Endothelial cell of umbilical vein (primary cell): ENCODE measurements around the gene NMT1. TPM values are rescaled to one million over a fixed set of nuclear protein-coding genes. Genes with fewer than 3 reads are reported as not detected.

Experiments
- BruUV-seq: library from RNA; stranded (reverse); fragments of 400-500 nt; replicated peaks from 2 replicates; lab custom pipeline; 2021; lab: Mats Ljungman, UMichigan
- CTCF ChIA-PET: fragments of 300-600, 350-600 bp; sonication (Branson Sonifier 250); formaldehyde crosslinking; loops from one replicate; lab custom pipeline; 2021; ENCODE audit warnings: antibody characterized with exemption, inconsistent platforms; lab: Charles Lee
- POLR2A ChIA-PET: fragments of 300-600, 350-600 bp; sonication (Branson Sonifier 250); formaldehyde crosslinking; loops from one replicate; lab custom pipeline; 2021; ENCODE audit warnings: antibody characterized with exemption, inconsistent platforms; lab: Charles Lee
- DNase-seq: peaks from one replicate; pipeline ENCODE4 v3.0.0-alpha.2; 2011; ENCODE audit warnings: low read depth, low spot score
- FAIRE-seq: peaks from 2 replicates; lab custom pipeline; 2011; peaks lifted over from hg19 to GRCh38; lab: Jason Lieb, UNC
- H2AFZ ChIP-seq: 2 replicates; pipeline ENCODE4 v1.6.0; 2012; ENCODE audit warnings: low read depth, low read length, control low read depth, inconsistent platforms
- H3K27ac ChIP-seq: 2 replicates; pipeline ENCODE4 v1.5.1; 2011; ENCODE audit warnings: low read depth, mild to moderate bottlenecking, control low read depth, low read length, moderate library complexity; ENCODE audit not compliant: insufficient read depth
- H3K27me3 ChIP-seq, 2 experiments: 2 replicates each; pipeline versions ENCODE4 v1.6.0 to v1.6.1; 2011; ENCODE audit warnings: low read length in 2 of 2, mixed read lengths in 1 of 2; ENCODE audit not compliant: control insufficient read depth in 2 of 2, insufficient read depth in 2 of 2
- H3K36me3 ChIP-seq, 2 experiments: 2 replicates in 1 of 2; 3 replicates in 1 of 2; pipeline ENCODE4 v1.5.1; 2011; ENCODE audit warnings: low read length in 2 of 2, mild to moderate bottlenecking in 1 of 2, moderate library complexity in 1 of 2; ENCODE audit not compliant: control insufficient read depth in 2 of 2, insufficient read depth in 2 of 2; ENCODE audit errors: extremely low read depth in 1 of 2
- H3K4me1 ChIP-seq: 3 replicates; pipeline ENCODE4 v1.5.1; 2011; ENCODE audit warnings: mild to moderate bottlenecking, low read length; ENCODE audit not compliant: control insufficient read depth, insufficient read depth; ENCODE audit errors: extremely low read depth
- H3K4me2 ChIP-seq: 2 replicates; pipeline ENCODE4 v1.6.1; 2011; ENCODE audit warnings: low read length, control low read depth, mixed read lengths; ENCODE audit not compliant: insufficient read depth
- H3K4me3 ChIP-seq, 3 experiments: fragments of 200-600 bp in 1 of 3; sonication (generic), shearing (Covaris generic) in 1 of 3; replicated peaks in 1 of 3; 2 replicates each; pipeline ENCODE4 v1.5.1; 2011 to 2016; ENCODE audit warnings: control low read depth in 3 of 3, low read length in 3 of 3, mild to moderate bottlenecking in 2 of 3, inconsistent platforms in 1 of 3, low read depth in 1 of 3, moderate library complexity in 1 of 3; ENCODE audit not compliant: insufficient read depth in 1 of 3
- H3K79me2 ChIP-seq: 2 replicates; pipeline ENCODE4 v1.6.0; 2012; ENCODE audit warnings: low read length, inconsistent platforms; ENCODE audit not compliant: control insufficient read depth, insufficient read depth
- H3K9ac ChIP-seq: replicated peaks from 2 replicates; pipeline ENCODE3; 2011; ENCODE audit warnings: low read length, control low read depth; ENCODE audit not compliant: insufficient read depth; ENCODE audit errors: extremely low read depth
- H3K9me1 ChIP-seq: replicated peaks from 3 replicates; pipeline ENCODE4 v1.6.0; 2011; ENCODE audit warnings: mild to moderate bottlenecking, low read length; ENCODE audit not compliant: control insufficient read depth, insufficient read depth; ENCODE audit errors: extremely low read depth
- H3K9me3 ChIP-seq: replicated peaks from 2 replicates; pipeline ENCODE4 v1.5.1; 2012; ENCODE audit warnings: low read length, inconsistent platforms; ENCODE audit not compliant: control insufficient read depth, insufficient read depth
- H4K20me1 ChIP-seq: replicated peaks from 2 replicates; pipeline ENCODE3; 2011; ENCODE audit warnings: mild to moderate bottlenecking, low read length; ENCODE audit not compliant: control insufficient read depth, insufficient read depth; ENCODE audit errors: extremely low read depth
- EZH2 ChIP-seq: IDR thresholded peaks from 2 replicates; pipeline ENCODE4 v1.6.1; 2012; ENCODE audit warnings: borderline replicate concordance, low read depth, mild to moderate bottlenecking, moderate library complexity, low read length, inconsistent platforms; ENCODE audit not compliant: severe bottlenecking
- FOS ChIP-seq: IDR thresholded peaks from 2 replicates; pipeline ENCODE4 v1.6.1; 2011; ENCODE audit warnings: mild to moderate bottlenecking, low read length, moderate library complexity, borderline replicate concordance; ENCODE audit not compliant: insufficient read depth
- MYC ChIP-seq: IDR thresholded peaks from one replicate; pipeline ENCODE4 v1.6.1; 2011; ENCODE audit warnings: mild to moderate bottlenecking, low read depth, low read length
- dilution Hi-C: fragments of 300-500 bp; cut with MboI; formaldehyde crosslinking; loops from one replicate; pipeline ENCODE4 v1.15.0; 2019; ENCODE audit warnings: low sequenced_read_pairs; ENCODE audit not compliant: extremely low pct_ligation_motif_present
- intact Hi-C: fragments of 100-400 bp; cut with micrococcal nuclease; formaldehyde crosslinking; loops from one replicate; pipeline ENCODE4 v1.10.0; 2022
- polyA plus RNA-seq, 4 experiments: library from polyadenylated mRNA; depleted of rRNA in 3 of 4; stranded (reverse) in 3 of 4; unstranded in 1 of 4; fragments of >200 nt; gene quantifications; 2 replicates each; pipeline versions ENCODE4 v1.2.1 to v1.2.3, GENCODE V29; 2011 to 2012; ENCODE audit warnings: missing spikeins in 1 of 4
- total RNA-seq: library from RNA; stranded (reverse); gene quantifications from 2 replicates; pipeline ENCODE4 v1.2.3, GENCODE V29; 2021
- TF ChIP-seq, protein P1 (sequence below), 2 donors: IDR thresholded peaks; 1 replicate in 1 of 2; 2 replicates in 1 of 2; pipeline ENCODE4 v1.5.1; 2011; ENCODE audit warnings: low read length in 2 of 2, mild to moderate bottlenecking in 2 of 2, moderate library complexity in 2 of 2, control low read depth in 1 of 2, inconsistent platforms in 1 of 2, low read depth in 1 of 2; ENCODE audit not compliant: insufficient read depth in 1 of 2; ENCODE audit errors: extremely low read depth in 1 of 2
- TF ChIP-seq, protein P2 (sequence below): IDR thresholded peaks from 2 replicates; pipeline ENCODE4 v1.6.1; 2011; ENCODE audit not compliant: insufficient read depth, insufficient read length

NMT1 gene
- total and polyA plus RNA-seq, 2 donors (not counting 3 experiments of a cell fraction or from before 2014, with no cell fraction given) = 37.6 to 135 TPM

DNA sequence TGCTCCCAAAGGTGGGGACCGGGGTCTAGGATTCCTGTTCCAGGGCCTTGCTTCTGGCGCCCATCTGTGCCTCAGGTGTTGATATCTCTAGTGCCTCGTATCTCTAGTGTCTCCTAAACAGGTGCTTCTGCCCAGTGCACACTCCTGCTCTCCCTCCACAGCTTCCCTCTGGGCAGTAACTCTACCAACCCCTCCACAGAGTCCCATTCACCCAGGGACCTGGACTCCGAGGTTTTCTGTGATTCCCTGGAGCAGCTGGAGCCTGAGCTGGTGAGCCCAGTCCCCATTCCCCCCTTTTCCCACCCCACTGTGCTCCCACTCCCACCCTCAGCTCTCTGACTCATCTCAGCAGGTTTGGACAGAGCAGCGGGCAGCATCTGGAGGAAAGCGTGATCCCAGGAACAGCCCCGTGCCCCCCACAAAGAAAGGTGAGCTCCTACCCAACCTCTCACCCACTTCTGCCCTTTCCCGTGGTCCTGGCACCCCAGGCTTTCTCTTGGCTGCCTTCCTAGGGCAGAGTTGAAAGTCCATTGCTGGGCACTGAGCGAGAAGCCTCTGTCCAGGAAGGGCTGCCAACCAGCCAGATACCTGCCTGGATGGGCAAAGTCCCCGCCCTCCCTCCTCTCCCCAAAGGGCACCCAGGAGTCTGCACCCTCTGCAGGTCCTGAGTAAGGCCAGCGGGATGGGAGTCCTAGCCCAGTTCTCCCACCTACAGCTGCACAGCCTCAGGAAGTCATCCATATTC is 76.6 kb downstream of the NMT1 start:
- ChIA-PET POLR2A (no interaction called here), CTCF (interaction anchor here (0.8 to 4.6 kb wide), 3 partner anchors 11 to 256 kb away, joined by 3 to 393 read pairs (median 7); partner anchors contain the start of gene HEXIM1)
- Histone ChIP-seq H3K4me2 (no peak overlapping the region), H3K79me2 (no peaks in the 10 kb centered on the region), H3K36me3 (no peaks in the 10 kb centered on the region), H3K9me3 (no peaks in the 10 kb centered on the region), H3K9ac (no peak overlapping the region), H2AFZ (no peak overlapping the region), H3K27ac (no peak overlapping the region), H4K20me1 (no peaks in the 10 kb centered on the region), H3K9me1 (no peaks in the 10 kb centered on the region), H3K4me1 (peaks cover 8% of the 10 kb centered on the region), H3K27me3 (no peaks in the 10 kb centered on the region), H3K4me3 (no peak overlapping the region)
- BruUV-seq = no TSS peak
- intact Hi-C loops (no loop called here), dilution Hi-C loops (no loop called here)
- no peak for DNase-seq
- FAIRE-seq = no peak
- TF ChIP-seq MYC (no peak), FOS (no peak), EZH2 (no peak)

DNA sequence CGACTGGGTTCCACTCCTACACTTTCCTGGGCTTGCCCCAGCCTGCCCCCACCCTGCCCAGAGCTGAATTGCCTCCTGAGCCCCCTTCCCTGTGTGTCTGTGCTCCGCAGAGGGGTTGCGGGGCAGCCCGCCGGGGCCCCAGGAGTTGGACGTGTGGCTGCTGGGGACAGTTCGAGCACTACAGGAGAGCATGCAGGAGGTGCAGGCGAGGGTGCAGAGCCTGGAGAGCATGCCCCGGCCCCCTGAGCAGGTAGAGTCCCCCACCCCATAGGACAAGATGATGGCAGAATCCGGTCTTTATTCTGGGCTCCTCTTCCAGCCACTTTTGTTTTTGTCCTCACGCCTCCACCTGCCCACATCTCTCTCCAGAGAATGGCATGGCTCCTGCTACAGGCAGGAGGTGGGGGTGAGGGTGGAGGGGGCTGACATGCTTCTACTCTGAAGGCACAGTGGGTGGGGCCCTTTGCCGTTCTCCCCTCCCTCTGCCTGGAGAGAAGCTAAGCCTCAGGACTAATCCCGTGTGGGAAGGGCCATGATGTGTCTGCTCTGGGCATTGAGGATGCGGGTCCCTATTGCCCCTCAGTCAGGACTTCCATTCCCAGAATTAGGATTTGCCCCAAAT is 77.9 kb downstream of the NMT1 start:
- Histone ChIP-seq H3K9ac (no peak overlapping the region), H3K36me3 (no peaks in the 10 kb centered on the region), H4K20me1 (no peaks in the 10 kb centered on the region), H3K4me3 (no peak overlapping the region), H3K9me1 (no peaks in the 10 kb centered on the region), H3K27me3 (no peaks in the 10 kb centered on the region), H2AFZ (no peak overlapping the region), H3K4me1 (peaks cover 5% of the 10 kb centered on the region), H3K27ac (no peak overlapping the region), H3K4me2 (no peak overlapping the region), H3K79me2 (no peaks in the 10 kb centered on the region), H3K9me3 (no peaks in the 10 kb centered on the region)
- BruUV-seq = no TSS peak
- ChIA-PET POLR2A (interaction anchor here (0.7 to 1.6 kb wide), 2 partner anchors 10 to 22 kb away, joined by 3 to 17 read pairs; partner anchors contain the start of genes HEXIM1 and HEXIM2), CTCF (interaction anchor here (1.2 to 4.6 kb wide), 5 partner anchors 9 to 97 kb away, joined by 4 to 393 read pairs (median 9); partner anchors contain the start of gene HEXIM1)
- intact Hi-C loops (no loop called here), dilution Hi-C loops (no loop called here)
- no peak for FAIRE-seq
- DNase-seq = no peak
- TF ChIP-seq, protein P1, sequence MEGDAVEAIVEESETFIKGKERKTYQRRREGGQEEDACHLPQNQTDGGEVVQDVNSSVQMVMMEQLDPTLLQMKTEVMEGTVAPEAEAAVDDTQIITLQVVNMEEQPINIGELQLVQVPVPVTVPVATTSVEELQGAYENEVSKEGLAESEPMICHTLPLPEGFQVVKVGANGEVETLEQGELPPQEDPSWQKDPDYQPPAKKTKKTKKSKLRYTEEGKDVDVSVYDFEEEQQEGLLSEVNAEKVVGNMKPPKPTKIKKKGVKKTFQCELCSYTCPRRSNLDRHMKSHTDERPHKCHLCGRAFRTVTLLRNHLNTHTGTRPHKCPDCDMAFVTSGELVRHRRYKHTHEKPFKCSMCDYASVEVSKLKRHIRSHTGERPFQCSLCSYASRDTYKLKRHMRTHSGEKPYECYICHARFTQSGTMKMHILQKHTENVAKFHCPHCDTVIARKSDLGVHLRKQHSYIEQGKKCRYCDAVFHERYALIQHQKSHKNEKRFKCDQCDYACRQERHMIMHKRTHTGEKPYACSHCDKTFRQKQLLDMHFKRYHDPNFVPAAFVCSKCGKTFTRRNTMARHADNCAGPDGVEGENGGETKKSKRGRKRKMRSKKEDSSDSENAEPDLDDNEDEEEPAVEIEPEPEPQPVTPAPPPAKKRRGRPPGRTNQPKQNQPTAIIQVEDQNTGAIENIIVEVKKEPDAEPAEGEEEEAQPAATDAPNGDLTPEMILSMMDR (IDR thresholded peaks at IDR 0.05; ENCODE audit: extremely low read depth in 1 of 2, insufficient read depth in 1 of 2, low read depth in 1 of 2, low read length in 2 of 2) = no peak
- TF ChIP-seq, protein P2, sequence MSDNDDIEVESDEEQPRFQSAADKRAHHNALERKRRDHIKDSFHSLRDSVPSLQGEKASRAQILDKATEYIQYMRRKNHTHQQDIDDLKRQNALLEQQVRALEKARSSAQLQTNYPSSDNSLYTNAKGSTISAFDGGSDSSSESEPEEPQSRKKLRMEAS = no peak
- TF ChIP-seq MYC = no peak
- no peak for TF ChIP-seq EZH2
